Fibroblast of the aortic adventitia (primary cell): ENCODE results near the gene ATG101. TPM values are rescaled to one million over a fixed set of nuclear protein-coding genes. Genes with fewer than 3 reads are reported as not detected.

Source experiments
- DNase-seq: peaks from one replicate; pipeline ENCODE4 v3.0.0-alpha.2; 2010; ENCODE audit warnings: low read depth
- H3K4me3 ChIP-seq: 2 replicates; pipeline ENCODE4 v1.5.1; 2011; ENCODE audit warnings: low read depth, mild to moderate bottlenecking, control low read depth, low read length, moderate library complexity
- total RNA-seq: library from RNA; depleted of rRNA; stranded (reverse); fragments of >200 nt; gene quantifications from 2 replicates; pipeline ENCODE4 v1.2.3, GENCODE V29; 2012; ENCODE audit warnings: low replicate concordance
- TF ChIP-seq, protein P1 (sequence below): IDR thresholded peaks from 2 replicates; pipeline ENCODE4 v1.5.1; 2011; ENCODE audit warnings: mild to moderate bottlenecking, low read length, control low read depth, inconsistent platforms; ENCODE audit not compliant: insufficient read depth

ATG101 gene
- total RNA-seq, 1 donor: 41.1 TPM

DNA sequence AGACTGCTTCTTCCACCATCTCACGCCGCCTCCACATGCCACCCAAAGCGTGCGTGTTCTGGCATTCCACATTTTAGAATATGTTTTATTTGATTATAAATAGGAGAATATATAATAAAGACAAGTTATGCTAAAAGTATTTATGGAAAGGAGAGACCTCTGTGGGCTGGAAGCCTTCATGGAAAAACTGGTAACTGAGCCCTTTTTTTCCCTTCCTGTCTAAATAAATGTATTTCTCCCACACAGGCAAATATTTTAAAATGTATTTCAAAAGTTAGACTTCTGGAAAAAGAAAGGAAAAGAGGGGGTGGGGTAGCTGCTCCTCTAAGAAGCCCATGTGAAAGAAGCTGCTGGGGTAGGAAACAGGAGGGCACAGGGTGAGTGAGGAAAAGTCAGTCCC is 34.6 kb upstream of the ATG101 start:
- H3K4me3 ChIP-seq: no peak overlapping the region
- DNase-seq: peak; percentile 32
- TF ChIP-seq, protein P1, sequence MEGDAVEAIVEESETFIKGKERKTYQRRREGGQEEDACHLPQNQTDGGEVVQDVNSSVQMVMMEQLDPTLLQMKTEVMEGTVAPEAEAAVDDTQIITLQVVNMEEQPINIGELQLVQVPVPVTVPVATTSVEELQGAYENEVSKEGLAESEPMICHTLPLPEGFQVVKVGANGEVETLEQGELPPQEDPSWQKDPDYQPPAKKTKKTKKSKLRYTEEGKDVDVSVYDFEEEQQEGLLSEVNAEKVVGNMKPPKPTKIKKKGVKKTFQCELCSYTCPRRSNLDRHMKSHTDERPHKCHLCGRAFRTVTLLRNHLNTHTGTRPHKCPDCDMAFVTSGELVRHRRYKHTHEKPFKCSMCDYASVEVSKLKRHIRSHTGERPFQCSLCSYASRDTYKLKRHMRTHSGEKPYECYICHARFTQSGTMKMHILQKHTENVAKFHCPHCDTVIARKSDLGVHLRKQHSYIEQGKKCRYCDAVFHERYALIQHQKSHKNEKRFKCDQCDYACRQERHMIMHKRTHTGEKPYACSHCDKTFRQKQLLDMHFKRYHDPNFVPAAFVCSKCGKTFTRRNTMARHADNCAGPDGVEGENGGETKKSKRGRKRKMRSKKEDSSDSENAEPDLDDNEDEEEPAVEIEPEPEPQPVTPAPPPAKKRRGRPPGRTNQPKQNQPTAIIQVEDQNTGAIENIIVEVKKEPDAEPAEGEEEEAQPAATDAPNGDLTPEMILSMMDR: no peak

DNA sequence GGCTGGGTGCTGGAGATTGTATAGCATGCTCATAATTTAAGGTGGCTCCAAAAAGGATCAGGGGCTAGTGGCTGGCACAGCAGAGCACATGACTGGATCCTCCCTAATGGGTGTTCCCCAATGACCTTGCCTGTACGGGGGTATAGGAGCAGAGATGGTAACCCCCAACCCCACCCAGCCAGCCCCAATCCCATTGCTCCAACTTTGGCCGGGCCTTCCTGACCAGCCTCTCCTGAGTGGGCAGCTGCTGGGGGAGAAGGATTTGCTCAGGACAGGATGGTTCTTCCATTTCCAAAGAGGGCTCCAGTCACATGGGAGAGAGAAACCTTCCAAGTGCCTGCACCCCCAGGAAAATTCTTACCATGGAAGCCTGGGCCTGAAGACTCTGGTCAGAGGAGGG is 33.9 kb upstream of the ATG101 start:
- TF ChIP-seq, protein P1: no peak
- no peak for DNase-seq
- no peak overlapping the region for H3K4me3 ChIP-seq

DNA sequence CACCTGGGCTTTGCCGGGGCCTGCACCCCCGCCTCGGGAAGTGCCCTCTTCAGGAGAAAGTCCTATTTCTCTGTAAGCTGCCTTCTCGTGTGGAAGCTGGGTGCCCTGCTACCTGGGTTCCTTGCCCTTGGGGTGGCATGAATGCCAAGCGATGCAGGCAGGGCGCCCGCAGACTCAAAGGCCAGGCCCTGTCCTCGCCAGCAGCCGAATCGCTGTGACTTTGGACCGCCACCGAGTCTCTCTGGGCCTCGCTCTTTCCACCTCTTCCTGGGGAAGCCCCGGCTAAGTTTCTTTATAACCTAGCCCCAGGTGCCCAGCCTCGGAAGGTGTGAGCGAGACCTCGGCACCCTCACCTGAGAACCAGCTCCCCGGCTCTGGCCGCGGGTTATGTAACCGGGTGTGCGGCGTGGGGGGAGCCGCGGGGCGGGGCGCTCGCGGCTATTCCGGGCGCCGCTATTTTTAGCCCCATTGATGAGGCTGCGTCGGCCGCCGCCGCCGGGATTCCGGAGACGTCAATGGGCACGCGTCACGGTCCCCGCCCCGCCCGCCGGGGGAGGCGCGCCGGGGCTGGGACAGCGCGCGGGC is 33.1 kb upstream of the ATG101 start:
- TF ChIP-seq, protein P1: no peak
- DNase-seq: peak; percentile 73
- H3K4me3 ChIP-seq: peak overlapping the region; percentile 35

DNA sequence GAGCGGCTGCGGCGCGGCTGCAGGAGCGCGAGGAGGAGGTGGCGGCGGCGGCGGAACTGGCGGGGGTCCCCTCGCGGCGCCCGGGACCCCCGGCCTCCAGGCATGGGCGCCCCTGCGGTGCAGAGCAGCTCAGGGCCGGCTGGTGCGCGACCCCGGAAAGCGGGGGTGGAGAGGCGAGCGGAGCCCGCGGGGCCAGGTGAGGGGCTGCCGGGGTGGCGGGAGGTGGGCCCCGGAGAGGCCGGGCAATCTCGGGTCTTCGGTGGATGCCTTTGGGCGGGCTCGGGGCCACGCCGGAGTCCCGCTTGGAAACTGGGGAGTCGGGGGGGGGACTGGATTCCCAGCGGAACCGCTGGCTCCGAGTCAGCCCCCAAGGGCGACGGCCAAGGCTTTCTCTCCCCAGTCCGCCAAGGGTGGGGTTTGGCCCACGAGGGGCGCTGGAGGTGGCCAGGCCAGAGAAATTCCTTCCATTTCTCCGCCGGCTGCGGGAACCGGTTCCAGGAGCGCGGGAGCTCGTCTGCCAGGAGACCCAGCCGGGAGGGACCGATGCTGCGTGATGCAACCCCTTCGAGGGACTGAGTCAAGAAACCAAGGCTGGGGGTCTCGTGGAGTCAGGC is 32.4 kb upstream of the ATG101 start:
- TF ChIP-seq, protein P1: peak; percentile 17
- H3K4me3 ChIP-seq: peak overlapping the region; percentile 75
- peak; percentile 83 for DNase-seq

DNA sequence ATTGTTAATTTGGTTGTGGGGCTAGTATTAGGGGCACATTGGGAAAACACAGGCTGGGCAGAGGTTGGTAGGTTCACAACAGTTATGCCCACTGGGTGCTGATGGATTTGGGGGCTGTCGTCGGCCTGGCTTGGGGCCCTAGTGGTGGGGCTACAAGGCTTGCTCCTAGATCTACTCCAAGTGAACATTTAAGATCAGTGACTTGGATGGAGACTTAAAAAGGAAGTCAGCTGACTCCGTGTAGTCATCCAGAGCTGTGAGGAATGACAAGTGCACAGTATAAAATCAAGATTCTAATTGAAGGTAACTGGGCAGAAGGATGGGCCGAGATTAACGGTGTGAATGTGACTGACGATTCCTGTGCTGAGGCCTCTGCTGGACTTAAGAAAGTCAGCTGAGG is 31.3 kb upstream of the ATG101 start:
- H3K4me3 ChIP-seq: peak overlapping the region; percentile 41
- TF ChIP-seq, protein P1: no peak
- DNase-seq: peak; percentile 69

DNA sequence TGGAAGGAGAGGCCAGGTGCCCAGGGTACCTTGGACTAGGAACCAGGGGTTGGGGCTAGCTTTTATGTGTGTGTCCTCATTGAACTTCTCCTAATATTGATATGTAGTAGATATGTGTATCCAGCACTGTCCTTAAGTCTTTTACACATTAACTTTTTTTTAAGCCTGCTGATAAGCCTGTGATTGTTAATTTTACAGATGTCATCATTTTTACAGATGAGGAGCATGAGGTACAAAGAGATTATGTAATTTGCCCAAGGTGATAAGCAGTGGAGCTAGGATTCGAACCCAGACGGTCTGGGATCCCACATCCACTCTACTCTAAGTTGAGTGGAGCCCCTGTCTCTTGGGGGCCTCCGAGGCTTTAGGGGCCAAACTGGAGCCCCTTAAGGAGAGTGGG is 28.7 kb upstream of the ATG101 start:
- H3K4me3 ChIP-seq: no peak overlapping the region
- TF ChIP-seq, protein P1: no peak
- DNase-seq: no peak
